ENCODE data around the gene CACNG7. TPM values are rescaled to one million over a fixed set of nuclear protein-coding genes. Genes with fewer than 3 reads are reported as not detected.
"Not testable (repeated sequence)": the region's sequence is repeated elsewhere in the genome, so short reads cannot be mapped to it uniquely, and the experiment has no call there.

The CACNG7 gene
- total and polyA plus RNA-seq, 3 donors from 2014 or later, result 0.39 to 0.81 (median 0.53) TPM

GRCh38 chr19:53947624-53948023 lies 38.5 kb downstream of the CACNG7 start:
- Histone ChIP-seq H3K4me3 (no peak overlapping the region), H3K9me3 (no peaks in the 10 kb centered on the region), H3K4me1 (no peaks in the 10 kb centered on the region), H3K27ac (no peak overlapping the region), H3K36me3 (ENCODE audit: low read depth, missing control alignments) (no peaks in the 10 kb centered on the region), H3K27me3 (no peaks in the 10 kb centered on the region)
- DNase-seq, result no peak
- 62 to 65% methylated on average over 5 of the region's 5 CpGs for WGBS, 2 donors
- TF ChIP-seq POLR2A (IDR thresholded peaks at IDR 0.05) (no peak), CTCF (IDR thresholded peaks at IDR 0.05) (no peak)
- intact Hi-C loops (cut with DNase I; ENCODE audit: low total_unique reads), result no loop called here

GRCh38 chr19:53948611-53949010 lies 39.5 kb downstream of the CACNG7 start:
- H3K27me3 ChIP-seq; DNase-seq; H3K36me3 ChIP-seq (ENCODE audit: low read depth, missing control alignments); H3K9me3 ChIP-seq; H3K27ac ChIP-seq; intact Hi-C loops (cut with DNase I; ENCODE audit: low total_unique reads); H3K4me3 ChIP-seq; H3K4me1 ChIP-seq: not testable (repeated sequence)
- WGBS, 2 donors, result 70 to 87% methylated on average over 5 of the region's 5 CpGs

GRCh38 chr19:53951436-53951835 lies 42.4 kb downstream of the CACNG7 start:
- Histone ChIP-seq H3K36me3 (ENCODE audit: low read depth, missing control alignments) (no peaks in the 10 kb centered on the region), H3K4me3 (no peak overlapping the region), H3K4me1 (no peaks in the 10 kb centered on the region), H3K27me3 (no peaks in the 10 kb centered on the region), H3K27ac (no peak overlapping the region), H3K9me3 (no peaks in the 10 kb centered on the region)
- no peak for DNase-seq
- intact Hi-C loops (cut with DNase I; ENCODE audit: low total_unique reads), result no loop called here
- 41 to 56% methylated on average over 11 of the region's 11 CpGs for WGBS, 2 donors
- TF ChIP-seq CTCF (IDR thresholded peaks at IDR 0.05) (no peak), POLR2A (IDR thresholded peaks at IDR 0.05) (no peak)

- H3K27ac ChIP-seq, result no peak overlapping the region
- H3K4me3 ChIP-seq, result no peak overlapping the region
- 80 to 85% methylated on average over 9 of the region's 9 CpGs for WGBS, 2 donors
- TF ChIP-seq POLR2A (IDR thresholded peaks at IDR 0.05) (no peak), CTCF (IDR thresholded peaks at IDR 0.05) (no peak)
- DNase-seq, result no peak
- no peaks in the 10 kb centered on the region for H3K4me1 ChIP-seq
- no peaks in the 10 kb centered on the region for H3K27me3 ChIP-seq
- intact Hi-C loops (cut with DNase I; ENCODE audit: low total_unique reads), result no loop called here
- no peaks in the 10 kb centered on the region for H3K9me3 ChIP-seq
- no peaks in the 10 kb centered on the region for H3K36me3 ChIP-seq (ENCODE audit: low read depth, missing control alignments)
Observed at GRCh38 chr19:53951947-53952346, 42.9 kb downstream of the CACNG7 start.

- TF ChIP-seq CTCF (IDR thresholded peaks at IDR 0.05) (no peak), POLR2A (IDR thresholded peaks at IDR 0.05) (no peak)
- Histone ChIP-seq H3K4me3 (no peak overlapping the region), H3K27me3 (no peaks in the 10 kb centered on the region), H3K27ac (no peak overlapping the region), H3K4me1 (no peaks in the 10 kb centered on the region), H3K9me3 (no peaks in the 10 kb centered on the region), H3K36me3 (ENCODE audit: low read depth, missing control alignments) (no peaks in the 10 kb centered on the region)
- DNase-seq, result no peak
- intact Hi-C loops (cut with DNase I; ENCODE audit: low total_unique reads), result no loop called here
- WGBS, 2 donors, result 74 to 84% methylated on average over 8 of the region's 8 CpGs
Observed at GRCh38 chr19:53953383-53953782, 44.3 kb downstream of the CACNG7 start.

Data from testis (tissue), 3 donors.